ENCODE results near the gene LHX3.

The LHX3 gene

GRCh38 chr9:136159851-136160250 lies 45.1 kb downstream of the LHX3 start:
- no peak for TF ChIP-seq CTCF (IDR thresholded peaks at IDR 0.05; ENCODE audit: low read depth, low read length)
- H3K4me3 ChIP-seq (replicated peaks in 1 of 2; ENCODE audit: low read depth in 2 of 2, low read length in 2 of 2), result no peak overlapping the region
- DNase-seq (ENCODE audit: low read depth in 2 of 2), result no peak

GRCh38 chr9:136157477-136158265 lies 47.3 kb downstream of the LHX3 start:
- TF ChIP-seq CTCF (IDR thresholded peaks at IDR 0.05; ENCODE audit: low read depth, low read length), result no peak
- no peak overlapping the region for H3K4me3 ChIP-seq (replicated peaks in 1 of 2; ENCODE audit: low read depth in 2 of 2, low read length in 2 of 2)
- DNase-seq (ENCODE audit: low read depth in 2 of 2), result peak in 1 of 2 donors; percentile 11

GRCh38 chr9:136156209-136157120 lies 48.5 kb downstream of the LHX3 start:
- no peak overlapping the region for H3K4me3 ChIP-seq (replicated peaks in 1 of 2; ENCODE audit: low read depth in 2 of 2, low read length in 2 of 2)
- no peak for DNase-seq (ENCODE audit: low read depth in 2 of 2)
- TF ChIP-seq CTCF (IDR thresholded peaks at IDR 0.05; ENCODE audit: low read depth, low read length), result no peak

- H3K4me3 ChIP-seq (replicated peaks in 1 of 2; ENCODE audit: low read depth in 2 of 2, low read length in 2 of 2), result no peak overlapping the region
- TF ChIP-seq CTCF (IDR thresholded peaks at IDR 0.05; ENCODE audit: low read depth, low read length), result no peak
- no peak for DNase-seq (ENCODE audit: low read depth in 2 of 2)
These were observed 49.4 kb downstream of the LHX3 start for GRCh38 chr9:136155576-136155975.

- DNase-seq (ENCODE audit: low read depth in 2 of 2), result no peak
- TF ChIP-seq CTCF (IDR thresholded peaks at IDR 0.05; ENCODE audit: low read depth, low read length), result no peak
- no peak overlapping the region for H3K4me3 ChIP-seq (replicated peaks in 1 of 2; ENCODE audit: low read depth in 2 of 2, low read length in 2 of 2)
These were observed 50.0 kb downstream of the LHX3 start for GRCh38 chr9:136154943-136155342.

GRCh38 chr9:136153381-136154065 lies 51.4 kb downstream of the LHX3 start:
- no peak overlapping the region for H3K4me3 ChIP-seq (replicated peaks in 1 of 2; ENCODE audit: low read depth in 2 of 2, low read length in 2 of 2)
- DNase-seq (ENCODE audit: low read depth in 2 of 2), result no peak
- TF ChIP-seq CTCF (IDR thresholded peaks at IDR 0.05; ENCODE audit: low read depth, low read length), result no peak
